OCI-LY7 (cell line): ENCODE results near the gene SPINT1. TPM values are rescaled to one million over a fixed set of nuclear protein-coding genes. Genes with fewer than 3 reads are reported as not detected.

ENCODE experiments used
- BruUV-seq: library from RNA; stranded (reverse); fragments of 400-500 nt; replicated peaks from 2 replicates; lab custom pipeline; 2021; lab: Mats Ljungman, UMichigan
- CTCF ChIA-PET: fragments of 300-600 bp; sonication (Branson Sonifier 250); formaldehyde crosslinking; loops from one replicate; lab custom pipeline; 2022; ENCODE audit warnings: antibody characterized with exemption; ENCODE audit not compliant: unreplicated experiment; lab: Charles Lee
- POLR2A ChIA-PET: fragments of 300-600 bp; sonication (Branson Sonifier 250); formaldehyde crosslinking; loops from one replicate; lab custom pipeline; 2022; ENCODE audit warnings: antibody characterized with exemption; lab: Charles Lee
- DNase-seq: peaks from one replicate; pipeline ENCODE4 v3.0.0-alpha.2; 2015; ENCODE audit warnings: low spot score
- H2AFZ ChIP-seq: fragments of 200-600 bp; sonication (generic), shearing (Covaris generic); 2 replicates; pipeline ENCODE4 v1.6.1; 2014; ENCODE audit warnings: mild to moderate bottlenecking, antibody characterized with exemption, low read length, moderate library complexity
- H3K27ac ChIP-seq: fragments of 200-600 bp; sonication (generic); 2 replicates; pipeline ENCODE4 v1.5.1; 2014; ENCODE audit warnings: mixed run types, low read depth, mild to moderate bottlenecking, moderate library complexity, low read length, inconsistent platforms; ENCODE audit not compliant: poor library complexity, severe bottlenecking
- H3K36me3 ChIP-seq: fragments of 200-600 bp; sonication (generic); 2 replicates; pipeline ENCODE4 v1.6.1; 2014; ENCODE audit warnings: mild to moderate bottlenecking, antibody characterized with exemption, low read length, moderate library complexity, mixed read lengths; ENCODE audit not compliant: insufficient read depth
- H3K4me1 ChIP-seq: fragments of 200-600 bp; sonication (generic); 2 replicates; pipeline ENCODE4 v1.5.1; 2014; ENCODE audit warnings: mild to moderate bottlenecking, low read length; ENCODE audit not compliant: insufficient read depth, poor library complexity, severe bottlenecking
- H3K4me2 ChIP-seq: fragments of 200-600 bp; sonication (generic); 2 replicates; pipeline ENCODE4 v1.6.1; 2014; ENCODE audit warnings: mild to moderate bottlenecking, low read length
- H3K4me3 ChIP-seq: fragments of 200-600 bp; sonication (generic); 2 replicates; pipeline ENCODE4 v1.5.1; 2014; ENCODE audit warnings: mild to moderate bottlenecking, low read depth, low read length; ENCODE audit not compliant: poor library complexity, severe bottlenecking
- H3K79me2 ChIP-seq: fragments of 200-600 bp; sonication (generic); 2 replicates; pipeline ENCODE4 v1.6.1; 2016; ENCODE audit warnings: low read depth, mild to moderate bottlenecking, low read length, moderate library complexity, mixed read lengths; ENCODE audit not compliant: insufficient read depth
- H3K9me2 ChIP-seq: fragments of 200-600 bp; sonication (generic); 2 replicates; pipeline ENCODE4 v1.6.1; 2016; ENCODE audit warnings: mild to moderate bottlenecking, low read length, mixed read lengths; ENCODE audit not compliant: insufficient read depth
- H3K9me3 ChIP-seq: fragments of 200-600 bp; sonication (generic); 2 replicates; pipeline ENCODE4 v1.6.1; 2014; ENCODE audit warnings: mild to moderate bottlenecking, mixed run types, low read length, mixed read lengths
- H4K20me1 ChIP-seq: fragments of 200-600 bp; sonication (generic); 2 replicates; pipeline ENCODE4 v1.6.1; 2014; ENCODE audit warnings: mild to moderate bottlenecking, antibody characterized with exemption, low read length, moderate library complexity, mixed read lengths; ENCODE audit not compliant: insufficient read depth
- CTCF ChIP-seq: fragments of 200-600 bp; sonication (generic); conservative IDR thresholded peaks from 2 replicates; pipeline ENCODE4 v1.5.1; 2014; ENCODE audit warnings: mild to moderate bottlenecking, antibody characterized with exemption, low read length, moderate library complexity, mixed read lengths
- EZH2phosphoT487 ChIP-seq: fragments of 200-600 bp; sonication (generic); IDR thresholded peaks from 2 replicates; pipeline ENCODE4 v1.6.1; 2018; ENCODE audit warnings: low read depth, borderline replicate concordance, mild to moderate bottlenecking, mixed run types, antibody characterized with exemption, low read length, moderate library complexity, mixed read lengths
- intact Hi-C: fragments of 100-400 bp; cut with micrococcal nuclease; formaldehyde crosslinking; loops from one replicate; pipeline ENCODE4 v1.10.0; 2022; ENCODE audit not compliant: unreplicated experiment
- total RNA-seq, 2 experiments: library from RNA; depleted of rRNA in 1 of 2; stranded (reverse); fragments of >200 nt in 1 of 2; shearing (Covaris generic) in 1 of 2; gene quantifications; 2 replicates each; pipeline ENCODE4 v1.2.3, GENCODE V29; 2014 to 2022

The SPINT1 gene
- total RNA-seq, 2 experiments from 2014 or later = 2.4 TPM; not detected in 1

GRCh38 chr15:40889112-40889511, 45.3 kb downstream of the SPINT1 start:
- H3K36me3 ChIP-seq = no peaks in the 10 kb centered on the region
- TF ChIP-seq EZH2phosphoT487 = no peak
- TF ChIP-seq CTCF = no peak
- ChIA-PET CTCF (interaction anchor here (0.6 to 1.0 kb wide), 2 partner anchors 32 to 53 kb away, joined by 3 to 4 read pairs; no protein-coding TSS in a partner anchor), POLR2A (interaction anchor here (0.7 to 4.5 kb wide), 4 partner anchors 11 to 135 kb away, joined by 3 to 34 read pairs (median 3); partner anchors contain the start of gene RHOV)
- DNase-seq = no peak
- no peaks in the 10 kb centered on the region for H3K9me3 ChIP-seq
- no peaks in the 10 kb centered on the region for H3K9me2 ChIP-seq
- no peak overlapping the region for H3K4me2 ChIP-seq
- BruUV-seq = no TSS peak
- intact Hi-C loops = no loop called here
- H2AFZ ChIP-seq = no peak overlapping the region
- no peaks in the 10 kb centered on the region for H3K79me2 ChIP-seq
- no peak overlapping the region for H3K4me3 ChIP-seq
- peaks cover 23% of the 10 kb centered on the region for H3K4me1 ChIP-seq
- no peaks in the 10 kb centered on the region for H4K20me1 ChIP-seq
- H3K27ac ChIP-seq = no peak overlapping the region

- BruUV-seq = no TSS peak
- no peak overlapping the region for H3K4me2 ChIP-seq
- H3K4me3 ChIP-seq = no peak overlapping the region
- ChIA-PET POLR2A (interaction anchor here (1.6 to 4.5 kb wide), 3 partner anchors 20 to 33 kb away, joined by 4 to 34 read pairs (median 5); no protein-coding TSS in a partner anchor), CTCF (interaction anchor here (0.8 to 1.9 kb wide), 7 partner anchors 12 to 122 kb away, joined by 3 to 63 read pairs (median 5); no protein-coding TSS in a partner anchor)
- no peak overlapping the region for H3K27ac ChIP-seq
- H3K4me1 ChIP-seq = peaks cover 33% of the 10 kb centered on the region
- H3K36me3 ChIP-seq = peaks cover 4% of the 10 kb centered on the region
- H3K9me3 ChIP-seq = no peaks in the 10 kb centered on the region
- no peaks in the 10 kb centered on the region for H3K9me2 ChIP-seq
- H3K79me2 ChIP-seq = peaks cover 17% of the 10 kb centered on the region; the same call in 1 of the 2 replicates
- H2AFZ ChIP-seq = no peak overlapping the region; the same call in 1 of the 2 replicates
- no peak for DNase-seq
- TF ChIP-seq CTCF (no peak), EZH2phosphoT487 (no peak)
- intact Hi-C loops = loop anchor here (5.0 kb wide), 5 partner anchors 124 to 324 kb away; partner anchors contain the start of genes C15orf62, CCDC32, RAD51 and RPUSD2
- 0 out of 2 replicates have a peak, but pooled peaks cover 4% of the 10 kb centered on the region for H4K20me1 ChIP-seq
These were observed 47.3 kb downstream of the SPINT1 start for GRCh38 chr15:40891138-40891537.
